ENCODE results near the gene SPATA18.

The SPATA18 gene

GRCh38 chr4:52019936-52020657 lies 31.0 kb upstream of the SPATA18 start, which contains the start of gene LRRC66:
LRRC66 (minus strand) TSS chr4:52020363; CDS start chr4:52017613, 2,750 bp downstream.
- peak within 1 kb of the TSS; percentile 37 for H3K27ac ChIP-seq (ENCODE audit: low read depth, low read length)
- H3K36me3 ChIP-seq (ENCODE audit: insufficient read depth, low read length), result peaks cover 24% of the 10 kb centered on the region
- no peaks in the 10 kb centered on the region for H3K27me3 ChIP-seq (ENCODE audit: insufficient read depth, low read length)
- H3K4me1 ChIP-seq (ENCODE audit: control insufficient read depth, insufficient read depth, low read length, unreplicated experiment), result peaks cover 14% of the 10 kb centered on the region
- no peak within 1 kb of the TSS for H3K4me3 ChIP-seq (ENCODE audit: low read depth, low read length)
- H2AFZ ChIP-seq (ENCODE audit: low read length, unreplicated experiment), result no peak within 1 kb of the TSS
- H3K79me2 ChIP-seq (ENCODE audit: control insufficient read depth, insufficient read depth, low read length, unreplicated experiment), result no peaks in the 10 kb centered on the region

GRCh38 chr4:52028970-52029369 lies 22.1 kb upstream of the SPATA18 start:
- Histone ChIP-seq H3K4me1 (ENCODE audit: control insufficient read depth, insufficient read depth, low read length, unreplicated experiment) (peaks cover 11% of the 10 kb centered on the region), H2AFZ (ENCODE audit: low read length, unreplicated experiment) (no peak overlapping the region), H3K27ac (ENCODE audit: low read depth, low read length) (peak overlapping the region; percentile 45; the same call in 1 of the 2 replicates), H3K27me3 (ENCODE audit: insufficient read depth, low read length) (no peaks in the 10 kb centered on the region), H3K36me3 (ENCODE audit: insufficient read depth, low read length) (peaks cover 35% of the 10 kb centered on the region), H3K79me2 (ENCODE audit: control insufficient read depth, insufficient read depth, low read length, unreplicated experiment) (peaks cover 11% of the 10 kb centered on the region), H3K4me3 (ENCODE audit: low read depth, low read length) (no peak overlapping the region)

- Histone ChIP-seq H3K27me3 (ENCODE audit: insufficient read depth, low read length) (no peaks in the 10 kb centered on the region), H2AFZ (ENCODE audit: low read length, unreplicated experiment) (no peak overlapping the region), H3K4me3 (ENCODE audit: low read depth, low read length) (no peak overlapping the region), H3K27ac (ENCODE audit: low read depth, low read length) (no peak overlapping the region), H3K4me1 (ENCODE audit: control insufficient read depth, insufficient read depth, low read length, unreplicated experiment) (peaks cover 23% of the 10 kb centered on the region), H3K79me2 (ENCODE audit: control insufficient read depth, insufficient read depth, low read length, unreplicated experiment) (peaks cover 39% of the 10 kb centered on the region), H3K36me3 (ENCODE audit: insufficient read depth, low read length) (peaks cover 23% of the 10 kb centered on the region)
These were observed 19.1 kb upstream of the SPATA18 start for GRCh38 chr4:52032005-52032404.

GRCh38 chr4:52035190-52035589 lies 15.9 kb upstream of the SPATA18 start:
- H3K27ac ChIP-seq (ENCODE audit: low read depth, low read length), result no peak overlapping the region
- peaks cover 12% of the 10 kb centered on the region for H3K4me1 ChIP-seq (ENCODE audit: control insufficient read depth, insufficient read depth, low read length, unreplicated experiment)
- peaks cover 49% of the 10 kb centered on the region for H3K79me2 ChIP-seq (ENCODE audit: control insufficient read depth, insufficient read depth, low read length, unreplicated experiment)
- no peak overlapping the region for H3K4me3 ChIP-seq (ENCODE audit: low read depth, low read length)
- H3K36me3 ChIP-seq (ENCODE audit: insufficient read depth, low read length), result peaks cover 5% of the 10 kb centered on the region; the same call in 1 of the 2 replicates
- no peak overlapping the region for H2AFZ ChIP-seq (ENCODE audit: low read length, unreplicated experiment)
- peaks cover 4% of the 10 kb centered on the region for H3K27me3 ChIP-seq (ENCODE audit: insufficient read depth, low read length)

GRCh38 chr4:52036886-52037530 lies 14.1 kb upstream of the SPATA18 start:
- peaks cover 12% of the 10 kb centered on the region for H3K4me1 ChIP-seq (ENCODE audit: control insufficient read depth, insufficient read depth, low read length, unreplicated experiment)
- peaks cover 49% of the 10 kb centered on the region for H3K79me2 ChIP-seq (ENCODE audit: control insufficient read depth, insufficient read depth, low read length, unreplicated experiment)
- H3K4me3 ChIP-seq (ENCODE audit: low read depth, low read length), result peak overlapping the region; percentile 99
- peak overlapping the region; percentile 78 for H2AFZ ChIP-seq (ENCODE audit: low read length, unreplicated experiment)
- H3K27ac ChIP-seq (ENCODE audit: low read depth, low read length), result no peak overlapping the region
- H3K27me3 ChIP-seq (ENCODE audit: insufficient read depth, low read length), result peaks cover 21% of the 10 kb centered on the region
- H3K36me3 ChIP-seq (ENCODE audit: insufficient read depth, low read length), result 0 out of 2 replicates have a peak, but pooled peaks cover under 1% of the 10 kb centered on the region

GRCh38 chr4:52037689-52038102 lies 13.4 kb upstream of the SPATA18 start:
- H3K4me1 ChIP-seq (ENCODE audit: control insufficient read depth, insufficient read depth, low read length, unreplicated experiment), result peaks cover 12% of the 10 kb centered on the region

GRCh38 chr4:52038103-52038912 lies 12.8 kb upstream of the SPATA18 start, which contains the start of gene SGCB:
SGCB (minus strand) TSS chr4:52038299; CDS start chr4:52038259, 40 bp downstream.
- H3K36me3 ChIP-seq (ENCODE audit: insufficient read depth, low read length), result no peaks in the 10 kb centered on the region
- peak within 1 kb of the TSS; percentile 99 for H3K4me3 ChIP-seq (ENCODE audit: low read depth, low read length)
- peaks cover 33% of the 10 kb centered on the region for H3K27me3 ChIP-seq (ENCODE audit: insufficient read depth, low read length)
- H2AFZ ChIP-seq (ENCODE audit: low read length, unreplicated experiment), result peak within 1 kb of the TSS; percentile 94
- H3K79me2 ChIP-seq (ENCODE audit: control insufficient read depth, insufficient read depth, low read length, unreplicated experiment), result peaks cover 42% of the 10 kb centered on the region
- H3K27ac ChIP-seq (ENCODE audit: low read depth, low read length), result no peak within 1 kb of the TSS
- H3K4me1 ChIP-seq (ENCODE audit: control insufficient read depth, insufficient read depth, low read length, unreplicated experiment), result peaks cover 12% of the 10 kb centered on the region

More at GRCh38 chr4:52037689-52038102, 13.4 kb upstream of the SPATA18 start:
- Histone ChIP-seq H3K79me2 (ENCODE audit: control insufficient read depth, insufficient read depth, low read length, unreplicated experiment) (peaks cover 47% of the 10 kb centered on the region), H3K36me3 (ENCODE audit: insufficient read depth, low read length) (no peaks in the 10 kb centered on the region), H3K4me3 (ENCODE audit: low read depth, low read length) (peak overlapping the region; percentile 99), H2AFZ (ENCODE audit: low read length, unreplicated experiment) (peak overlapping the region; percentile 78), H3K27me3 (ENCODE audit: insufficient read depth, low read length) (peaks cover 28% of the 10 kb centered on the region), H3K27ac (ENCODE audit: low read depth, low read length) (no peak overlapping the region)

GRCh38 chr4:52045028-52045427 lies 6.1 kb upstream of the SPATA18 start:
- Histone ChIP-seq H3K4me3 (ENCODE audit: low read depth, low read length) (no peak overlapping the region), H3K27me3 (ENCODE audit: insufficient read depth, low read length) (peaks cover 63% of the 10 kb centered on the region), H2AFZ (ENCODE audit: low read length, unreplicated experiment) (no peak overlapping the region), H3K36me3 (ENCODE audit: insufficient read depth, low read length) (no peaks in the 10 kb centered on the region), H3K4me1 (ENCODE audit: control insufficient read depth, insufficient read depth, low read length, unreplicated experiment) (no peaks in the 10 kb centered on the region), H3K79me2 (ENCODE audit: control insufficient read depth, insufficient read depth, low read length, unreplicated experiment) (no peaks in the 10 kb centered on the region), H3K27ac (ENCODE audit: low read depth, low read length) (no peak overlapping the region)

- Histone ChIP-seq H3K36me3 (ENCODE audit: insufficient read depth, low read length) (no peaks in the 10 kb centered on the region), H3K79me2 (ENCODE audit: control insufficient read depth, insufficient read depth, low read length, unreplicated experiment) (no peaks in the 10 kb centered on the region), H3K27ac (ENCODE audit: low read depth, low read length) (no peak overlapping the region), H3K4me1 (ENCODE audit: control insufficient read depth, insufficient read depth, low read length, unreplicated experiment) (no peaks in the 10 kb centered on the region), H3K4me3 (ENCODE audit: low read depth, low read length) (no peak overlapping the region), H2AFZ (ENCODE audit: low read length, unreplicated experiment) (no peak overlapping the region), H3K27me3 (ENCODE audit: insufficient read depth, low read length) (peaks cover 43% of the 10 kb centered on the region)
These were observed 1.8 kb upstream of the SPATA18 start for GRCh38 chr4:52049266-52049665.
